Measurements from ENCODE around the gene CCDC183.

The CCDC183 gene

DNA sequence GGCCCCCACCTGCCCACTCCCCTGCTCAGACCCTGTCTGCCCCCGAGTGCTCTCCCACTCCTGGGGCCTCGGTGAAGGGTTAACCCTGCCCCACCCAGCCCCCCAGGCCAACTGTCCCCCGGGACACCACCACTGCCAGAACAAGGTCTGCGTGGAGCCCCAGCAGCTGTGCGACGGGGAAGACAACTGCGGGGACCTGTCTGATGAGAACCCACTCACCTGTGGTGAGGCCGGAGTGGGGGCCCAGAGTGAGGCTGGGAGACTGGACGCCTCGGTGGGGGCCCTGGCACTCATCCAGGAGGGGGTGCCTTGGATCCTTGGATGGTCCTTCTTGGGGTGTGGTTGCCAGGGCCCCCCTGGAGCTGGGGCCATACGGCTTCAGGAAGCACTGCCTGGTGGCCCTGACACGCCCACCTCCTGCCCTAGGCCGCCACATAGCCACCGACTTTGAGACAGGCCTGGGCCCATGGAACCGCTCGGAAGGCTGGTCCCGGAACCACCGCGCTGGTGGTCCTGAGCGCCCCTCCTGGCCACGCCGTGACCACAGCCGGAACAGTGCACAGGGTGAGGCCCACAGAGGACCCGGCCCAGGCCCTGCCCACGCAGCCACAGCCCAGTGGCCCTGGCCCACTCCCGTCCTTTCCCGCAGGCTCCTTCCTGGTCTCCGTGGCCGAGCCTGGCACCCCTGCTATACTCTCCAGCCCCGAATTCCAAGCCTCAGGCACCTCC, 58.1 kb downstream of the CCDC183 start:
- FAIRE-seq (no peak), DNase-seq (ENCODE audit: insufficient read length, low spot score) (no peak)
- no peak for TF ChIP-seq CTCF (IDR thresholded peaks at IDR 0.05; ENCODE audit: insufficient read depth, missing control alignments)

DNA sequence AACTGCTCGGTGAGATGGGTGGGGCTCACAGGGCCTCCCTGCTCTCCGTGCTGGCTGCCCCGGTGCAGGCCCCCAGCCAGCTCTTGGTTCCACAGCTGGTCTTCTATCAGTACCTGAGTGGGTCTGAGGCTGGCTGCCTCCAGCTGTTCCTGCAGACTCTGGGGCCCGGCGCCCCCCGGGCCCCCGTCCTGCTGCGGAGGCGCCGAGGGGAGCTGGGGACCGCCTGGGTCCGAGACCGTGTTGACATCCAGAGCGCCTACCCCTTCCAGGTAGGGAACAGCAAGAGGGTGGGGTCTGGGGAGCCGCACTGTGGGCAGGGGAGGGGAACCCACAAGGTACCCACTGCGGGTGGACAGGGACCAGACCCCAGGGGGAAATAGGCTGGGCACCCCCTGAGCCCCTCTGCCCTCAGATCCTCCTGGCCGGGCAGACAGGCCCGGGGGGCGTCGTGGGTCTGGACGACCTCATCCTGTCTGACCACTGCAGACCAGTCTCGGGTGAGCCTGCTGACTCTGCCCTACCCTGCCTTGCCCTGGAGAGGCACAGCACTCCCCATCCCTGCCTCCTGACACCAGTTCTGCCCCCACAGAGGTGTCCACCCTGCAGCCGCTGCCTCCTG, 58.8 kb downstream of the CCDC183 start:
- FAIRE-seq (no peak), DNase-seq (ENCODE audit: insufficient read length, low spot score) (no peak)
- TF ChIP-seq CTCF (IDR thresholded peaks at IDR 0.05; ENCODE audit: insufficient read depth, missing control alignments) = no peak

DNA sequence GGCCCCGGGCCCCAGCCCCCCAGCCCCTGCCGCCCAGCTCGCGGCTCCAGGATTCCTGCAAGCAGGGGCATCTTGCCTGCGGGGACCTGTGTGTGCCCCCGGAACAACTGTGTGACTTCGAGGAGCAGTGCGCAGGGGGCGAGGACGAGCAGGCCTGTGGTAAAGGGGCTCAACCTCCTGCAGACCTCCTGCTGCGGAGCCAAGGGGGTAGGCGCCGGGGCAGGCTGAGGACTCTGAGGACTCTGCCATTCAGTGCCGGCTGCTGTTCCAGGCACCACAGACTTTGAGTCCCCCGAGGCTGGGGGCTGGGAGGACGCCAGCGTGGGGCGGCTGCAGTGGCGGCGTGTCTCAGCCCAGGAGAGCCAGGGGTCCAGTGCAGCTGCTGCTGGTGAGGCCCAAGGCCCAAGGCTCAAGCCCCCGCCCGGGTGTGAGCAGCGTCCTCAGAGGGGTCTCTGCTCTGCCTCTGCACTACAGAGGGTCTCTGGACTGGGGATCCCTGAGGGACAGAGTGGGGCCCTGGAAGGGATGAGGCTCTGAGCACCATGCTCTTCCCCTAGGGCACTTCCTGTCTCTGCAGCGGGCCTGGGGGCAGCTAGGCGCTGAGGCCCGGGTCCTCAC, 59.4 kb downstream of the CCDC183 start:
- DNase-seq (ENCODE audit: insufficient read length, low spot score) (no peak), FAIRE-seq (no peak)

DNA sequence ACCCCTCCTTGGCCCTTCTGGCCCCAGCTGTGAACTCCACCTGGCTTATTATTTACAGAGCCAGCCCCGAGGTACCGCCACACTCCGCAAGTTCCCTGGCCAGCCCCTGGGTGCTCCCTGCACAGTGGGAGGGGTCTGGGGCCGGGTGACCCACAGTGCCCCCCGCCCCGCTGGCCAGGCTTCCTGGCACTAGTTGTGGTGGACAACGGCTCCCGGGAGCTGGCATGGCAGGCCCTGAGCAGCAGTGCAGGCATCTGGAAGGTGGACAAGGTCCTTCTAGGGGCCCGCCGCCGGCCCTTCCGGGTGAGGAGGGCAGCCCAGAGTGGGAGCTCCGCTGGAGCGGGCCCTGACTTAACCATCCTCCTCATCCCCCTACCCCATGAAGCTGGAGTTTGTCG, 59.9 kb downstream of the CCDC183 start:
- DNase-seq (ENCODE audit: insufficient read length, low spot score) = no peak
- no peak for TF ChIP-seq CTCF (IDR thresholded peaks at IDR 0.05; ENCODE audit: insufficient read depth, missing control alignments)
- FAIRE-seq = no peak

More for the DNA sequence above, 59.4 kb downstream of the CCDC183 start:
- TF ChIP-seq CTCF (IDR thresholded peaks at IDR 0.05; ENCODE audit: insufficient read depth, missing control alignments) = no peak

DNA sequence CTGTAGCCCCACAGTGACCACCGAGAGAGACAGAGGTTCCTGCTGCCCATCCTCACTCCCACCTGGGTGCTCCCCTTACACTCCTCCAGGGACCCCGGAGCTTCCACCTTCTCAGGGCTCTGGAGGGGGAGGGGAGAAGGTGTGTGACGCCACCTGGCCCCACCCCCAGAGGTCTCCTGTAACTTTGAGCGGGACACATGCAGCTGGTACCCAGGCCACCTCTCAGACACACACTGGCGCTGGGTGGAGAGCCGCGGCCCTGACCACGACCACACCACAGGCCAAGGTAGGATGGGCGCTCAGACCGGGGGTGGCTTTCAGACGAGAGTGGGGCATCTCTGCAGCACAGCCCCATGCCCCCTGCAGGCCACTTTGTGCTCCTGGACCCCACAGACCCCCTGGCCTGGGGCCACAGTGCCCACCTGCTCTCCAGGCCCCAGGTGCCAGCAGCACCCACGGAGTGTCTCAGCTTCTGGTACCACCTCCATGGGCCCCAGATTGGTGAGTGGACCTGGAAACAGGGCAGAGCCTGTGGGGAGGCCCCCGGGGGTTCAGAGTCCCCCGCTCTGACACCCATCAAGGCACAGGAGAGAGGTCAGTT, 60.5 kb downstream of the CCDC183 start:
- TF ChIP-seq CTCF (IDR thresholded peaks at IDR 0.05; ENCODE audit: insufficient read depth, missing control alignments) = no peak
- no peak for FAIRE-seq

DNA sequence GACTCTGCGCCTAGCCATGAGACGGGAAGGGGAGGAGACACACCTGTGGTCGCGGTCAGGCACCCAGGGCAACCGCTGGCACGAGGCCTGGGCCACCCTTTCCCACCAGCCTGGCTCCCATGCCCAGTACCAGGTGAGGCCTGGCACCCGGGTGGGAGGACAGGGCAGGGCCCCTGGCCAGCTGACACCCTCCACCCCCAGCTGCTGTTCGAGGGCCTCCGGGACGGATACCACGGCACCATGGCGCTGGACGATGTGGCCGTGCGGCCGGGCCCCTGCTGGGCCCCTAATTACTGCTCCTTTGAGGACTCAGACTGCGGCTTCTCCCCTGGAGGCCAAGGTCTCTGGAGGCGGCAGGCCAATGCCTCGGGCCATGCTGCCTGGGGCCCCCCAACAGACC, 61.0 kb downstream of the CCDC183 start:
- FAIRE-seq (no peak), DNase-seq (ENCODE audit: insufficient read length, low spot score) (no peak)
- no peak for TF ChIP-seq CTCF (IDR thresholded peaks at IDR 0.05; ENCODE audit: insufficient read depth, missing control alignments)

More for the DNA sequence above, 60.5 kb downstream of the CCDC183 start:
- no peak for DNase-seq (ENCODE audit: insufficient read length, low spot score)
